Upper lobe of right lung (tissue), 1 donor: ENCODE results near the gene FHIT. TPM values are rescaled to one million over a fixed set of nuclear protein-coding genes. Genes with fewer than 3 reads are reported as not detected.

ENCODE experiments used
- ATAC-seq: fragments of 200-7000 bp; cut with Tn5 transposase; one replicate; pipeline ENCODE4 v1.9.1; 2020; ENCODE audit warnings: mild to moderate bottlenecking, moderate library complexity
- DNase-seq: peaks from one replicate; pipeline ENCODE4 v3.0.0-alpha.2; 2020
- H3K27ac ChIP-seq: fragments of 200-600 bp; one replicate; pipeline ENCODE4 v1.8.0; 2022
- H3K27me3 ChIP-seq: fragments of 200-600 bp; one replicate; pipeline ENCODE4 v1.8.0; 2022; ENCODE audit warnings: mild to moderate bottlenecking
- H3K36me3 ChIP-seq: fragments of 200-600 bp; one replicate; pipeline ENCODE4 v1.8.0; 2022
- H3K4me1 ChIP-seq: fragments of 200-600 bp; one replicate; pipeline ENCODE4 v1.8.0; 2022
- H3K4me3 ChIP-seq: fragments of 200-600 bp; one replicate; pipeline ENCODE4 v1.8.0; 2022; ENCODE audit warnings: mild to moderate bottlenecking
- H3K9me3 ChIP-seq: fragments of 200-600 bp; one replicate; pipeline ENCODE4 v1.8.0; 2022
- intact Hi-C: fragments of 100-400 bp; cut with DNase I; formaldehyde crosslinking; loops from one replicate; pipeline ENCODE4 v1.11.0; 2022
- total RNA-seq: library from RNA; stranded (reverse); fragmentation: NEBNext Ultra II Directional; extraction: Animal tissue kit (Norgen Biotek cat#: 25700); gene quantifications from one replicate; pipeline ENCODE4 v1.2.1, GENCODE V29; 2021
- TF ChIP-seq, protein P1 (sequence below): fragments of 200-600 bp; IDR thresholded peaks from one replicate; pipeline ENCODE4 v1.8.0; 2022; ENCODE audit warnings: antibody characterized with exemption
- donor health status: DM: no; HTN: yes; CAD: no; lungs with severe emphysema.

FHIT gene
- total RNA-seq, 1 donor from 2014 or later = 9.6 TPM

DNA sequence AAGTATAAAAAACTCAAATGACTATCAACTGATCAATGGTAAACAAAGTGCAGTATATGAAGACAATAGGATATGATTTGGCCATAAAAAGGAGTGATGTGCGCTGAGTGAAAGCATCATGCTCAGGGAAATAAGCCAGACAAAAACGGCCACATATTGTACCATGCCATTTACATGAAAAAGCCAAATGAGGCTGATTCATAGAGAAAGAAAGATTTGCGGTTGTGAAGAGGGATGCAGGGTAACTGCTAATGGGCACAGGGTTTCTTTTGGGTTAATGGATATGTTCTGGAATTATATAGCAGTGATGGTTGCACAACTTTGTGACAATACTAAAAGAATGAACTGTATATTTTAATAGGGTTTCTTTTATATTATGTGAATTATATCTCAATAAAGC is 1324.2 kb downstream of the FHIT start:
- TF ChIP-seq, protein P1, sequence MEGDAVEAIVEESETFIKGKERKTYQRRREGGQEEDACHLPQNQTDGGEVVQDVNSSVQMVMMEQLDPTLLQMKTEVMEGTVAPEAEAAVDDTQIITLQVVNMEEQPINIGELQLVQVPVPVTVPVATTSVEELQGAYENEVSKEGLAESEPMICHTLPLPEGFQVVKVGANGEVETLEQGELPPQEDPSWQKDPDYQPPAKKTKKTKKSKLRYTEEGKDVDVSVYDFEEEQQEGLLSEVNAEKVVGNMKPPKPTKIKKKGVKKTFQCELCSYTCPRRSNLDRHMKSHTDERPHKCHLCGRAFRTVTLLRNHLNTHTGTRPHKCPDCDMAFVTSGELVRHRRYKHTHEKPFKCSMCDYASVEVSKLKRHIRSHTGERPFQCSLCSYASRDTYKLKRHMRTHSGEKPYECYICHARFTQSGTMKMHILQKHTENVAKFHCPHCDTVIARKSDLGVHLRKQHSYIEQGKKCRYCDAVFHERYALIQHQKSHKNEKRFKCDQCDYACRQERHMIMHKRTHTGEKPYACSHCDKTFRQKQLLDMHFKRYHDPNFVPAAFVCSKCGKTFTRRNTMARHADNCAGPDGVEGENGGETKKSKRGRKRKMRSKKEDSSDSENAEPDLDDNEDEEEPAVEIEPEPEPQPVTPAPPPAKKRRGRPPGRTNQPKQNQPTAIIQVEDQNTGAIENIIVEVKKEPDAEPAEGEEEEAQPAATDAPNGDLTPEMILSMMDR = no peak
- DNase-seq = no peak
- ATAC-seq = no peak
- Histone ChIP-seq H3K4me3 (no peak overlapping the region), H3K4me1 (no peaks in the 10 kb centered on the region), H3K36me3 (no peaks in the 10 kb centered on the region), H3K9me3 (no peaks in the 10 kb centered on the region), H3K27ac (no peak overlapping the region), H3K27me3 (no peaks in the 10 kb centered on the region)
- intact Hi-C loops = no loop called here

DNA sequence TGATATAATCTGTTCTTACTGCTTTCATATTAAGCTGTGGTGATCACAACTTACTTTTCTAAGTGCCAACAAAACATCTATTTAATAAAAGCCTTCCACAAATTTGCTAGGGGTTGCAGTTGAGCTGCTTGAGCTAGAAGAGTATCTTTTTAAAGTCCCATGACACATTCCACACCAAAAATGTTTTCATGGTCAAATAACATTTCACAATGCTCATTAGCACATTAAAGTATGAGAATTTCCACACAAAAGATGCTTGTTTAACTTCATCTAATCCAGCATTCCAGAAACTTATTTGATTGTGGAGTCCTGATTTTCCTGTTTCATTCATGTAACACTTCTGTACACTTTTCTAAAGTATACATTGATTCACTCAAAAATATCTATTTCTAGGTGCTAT is 1325.3 kb downstream of the FHIT start:
- Histone ChIP-seq H3K4me1 (no peaks in the 10 kb centered on the region), H3K27ac (no peak overlapping the region), H3K36me3 (no peaks in the 10 kb centered on the region), H3K27me3 (no peaks in the 10 kb centered on the region), H3K4me3 (no peak overlapping the region), H3K9me3 (no peaks in the 10 kb centered on the region)
- intact Hi-C loops = no loop called here
- DNase-seq = no peak
- no peak for ATAC-seq
- TF ChIP-seq, protein P1 = no peak

DNA sequence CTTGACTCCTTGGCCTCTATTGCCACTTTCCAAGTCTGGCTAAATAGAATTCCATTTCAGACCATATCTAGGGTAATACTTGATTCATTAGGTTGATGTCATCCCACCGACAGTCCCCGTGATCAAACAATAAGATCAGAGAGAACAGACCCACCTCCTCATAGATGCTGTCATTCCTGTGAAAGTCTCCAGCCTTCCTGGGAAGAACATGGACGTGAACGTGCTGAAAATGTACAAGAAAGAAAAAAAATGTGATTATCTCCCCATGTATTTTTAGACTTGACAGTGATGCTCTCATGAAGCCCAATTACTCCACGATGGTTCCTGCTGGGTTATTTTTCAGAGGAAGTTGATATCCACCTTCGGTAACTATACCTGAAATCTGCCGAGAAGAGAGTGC is 1329.1 kb downstream of the FHIT start:
- Histone ChIP-seq H3K36me3 (no peaks in the 10 kb centered on the region), H3K9me3 (no peaks in the 10 kb centered on the region), H3K4me3 (no peak overlapping the region), H3K27ac (no peak overlapping the region), H3K4me1 (no peaks in the 10 kb centered on the region), H3K27me3 (no peaks in the 10 kb centered on the region)
- DNase-seq = no peak
- TF ChIP-seq, protein P1 = no peak
- ATAC-seq = no peak
- intact Hi-C loops = no loop called here

DNA sequence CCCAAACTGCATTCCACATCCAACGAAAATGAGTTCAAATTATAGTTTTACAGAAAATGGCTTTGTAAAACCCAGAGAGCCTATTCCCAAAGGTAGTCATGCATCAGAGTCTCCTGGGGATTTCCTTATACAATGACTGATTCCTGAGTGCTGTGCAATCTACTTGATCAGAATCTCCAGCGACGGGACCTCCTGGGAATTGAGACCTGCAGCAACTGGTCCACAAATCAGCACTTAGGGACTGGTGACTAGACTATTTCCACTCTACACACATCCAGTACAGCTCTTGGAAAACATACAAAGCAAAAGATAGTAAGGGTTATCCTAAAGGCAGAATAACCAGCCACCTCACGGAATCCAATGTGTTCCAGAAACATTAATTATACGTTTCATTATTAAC is 1330.4 kb downstream of the FHIT start:
- H3K27me3 ChIP-seq = no peaks in the 10 kb centered on the region
- ATAC-seq (no peak), DNase-seq (no peak)
- no peak overlapping the region for H3K27ac ChIP-seq
- no peak overlapping the region for H3K4me3 ChIP-seq
- TF ChIP-seq, protein P1 = no peak
- no peaks in the 10 kb centered on the region for H3K36me3 ChIP-seq
- H3K4me1 ChIP-seq = no peaks in the 10 kb centered on the region
- H3K9me3 ChIP-seq = no peaks in the 10 kb centered on the region
- intact Hi-C loops = no loop called here

DNA sequence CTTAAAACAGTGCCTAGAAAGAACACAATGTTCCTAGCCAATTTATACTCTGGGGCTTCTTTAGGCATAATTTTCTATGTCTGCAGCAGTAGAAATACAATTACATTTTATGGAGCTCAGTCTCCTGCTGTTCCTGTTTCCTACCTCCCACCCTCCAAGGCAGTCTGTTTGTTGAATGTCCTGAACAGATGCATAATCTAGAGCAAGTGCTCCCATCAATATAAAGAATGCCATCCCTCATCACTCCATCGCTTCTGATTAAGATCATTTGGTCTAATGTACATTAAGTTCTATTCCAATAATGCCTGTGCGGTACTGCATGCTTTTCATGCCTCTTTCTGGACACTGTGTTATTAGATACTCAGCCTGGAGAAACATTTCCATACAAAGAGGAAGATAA is 1331.7 kb downstream of the FHIT start:
- Histone ChIP-seq H3K9me3 (no peaks in the 10 kb centered on the region), H3K27ac (no peak overlapping the region), H3K36me3 (no peaks in the 10 kb centered on the region), H3K4me3 (no peak overlapping the region), H3K4me1 (no peaks in the 10 kb centered on the region), H3K27me3 (no peaks in the 10 kb centered on the region)
- intact Hi-C loops = no loop called here
- TF ChIP-seq, protein P1 = no peak
- ATAC-seq = no peak
- DNase-seq = no peak

DNA sequence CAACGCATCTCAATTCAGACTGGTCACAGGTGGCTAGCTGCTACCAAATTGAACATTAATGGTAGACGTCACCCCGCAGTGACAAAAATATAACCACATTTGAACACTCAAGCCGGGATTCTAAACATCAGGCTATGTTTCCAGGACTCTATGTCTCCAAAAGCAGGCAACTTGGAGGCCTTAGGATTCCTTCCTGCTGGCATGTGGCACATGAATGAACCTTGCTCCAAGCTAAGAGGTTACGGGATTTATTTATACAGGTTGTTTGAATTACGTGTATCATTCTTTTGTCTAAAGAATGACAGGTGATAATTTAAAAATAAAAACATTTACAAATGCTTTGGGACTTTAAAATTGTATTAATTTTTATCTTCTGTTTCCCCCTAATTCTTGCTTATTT is 1337.0 kb downstream of the FHIT start:
- H3K9me3 ChIP-seq = no peaks in the 10 kb centered on the region
- no peak overlapping the region for H3K27ac ChIP-seq
- ATAC-seq (no peak), DNase-seq (no peak)
- no peaks in the 10 kb centered on the region for H3K4me1 ChIP-seq
- TF ChIP-seq, protein P1 = no peak
- H3K36me3 ChIP-seq = no peaks in the 10 kb centered on the region
- intact Hi-C loops = no loop called here
- H3K27me3 ChIP-seq = no peaks in the 10 kb centered on the region
- no peak overlapping the region for H3K4me3 ChIP-seq
